Measurements from ENCODE around the gene BGN. TPM values are rescaled to one million over a fixed set of nuclear protein-coding genes. Genes with fewer than 3 reads are reported as not detected.
A peak's percentile ranks its signal among the peaks of the same experiment; 100 is the strongest.

BGN gene
- total and polyA plus RNA-seq, 4 experiments from 2014 or later = not detected

GRCh38 chrX:153514259-153514658, 19.5 kb downstream of the BGN start:
- H3K27ac Mint-ChIP-seq = no peak overlapping the region
- ChIA-PET CTCF (ENCODE audit: partially characterized antibody) (no interaction called here), POLR2A (ENCODE audit: partially characterized antibody) (no interaction called here)
- H3K36me3 Mint-ChIP-seq = no peaks in the 10 kb centered on the region
- no peaks in the 10 kb centered on the region for H3K9me3 Mint-ChIP-seq
- intact Hi-C loops (cut with micrococcal nuclease) = no loop called here
- no peak for DNase-seq
- Histone ChIP-seq H3K27me3 (ENCODE audit: insufficient read depth, low read length) (no peaks in the 10 kb centered on the region), H3K4me1 (ENCODE audit: insufficient read depth, low read length) (no peaks in the 10 kb centered on the region), H3K36me3 (ENCODE audit: insufficient read depth, low read length) (no peaks in the 10 kb centered on the region), H3K9me3 (ENCODE audit: control insufficient read depth in 1 of 2, low read length in 2 of 2) (no peaks in the 10 kb centered on the region), H3K27ac (ENCODE audit: low read depth, low read length) (no peak overlapping the region), H3K4me3 (ENCODE audit: low read length in 2 of 2) (no peak overlapping the region)
- H3K27me3 Mint-ChIP-seq = peaks cover 7 to 9% of the 10 kb centered on the region in 2 donors
- H3K4me3 Mint-ChIP-seq = no peak overlapping the region
- peaks cover 4 to 10% (median 7%) of the 10 kb centered on the region in 4 donors for H3K4me1 Mint-ChIP-seq

- intact Hi-C loops (cut with micrococcal nuclease) = no loop called here
Observed at GRCh38 chrX:153515435-153515834, 20.7 kb downstream of the BGN start.

GRCh38 chrX:153516073-153516472, 21.3 kb downstream of the BGN start:
- H3K27ac Mint-ChIP-seq = no peak overlapping the region
- peaks cover 9 to 10% of the 10 kb centered on the region in 2 donors for H3K27me3 Mint-ChIP-seq
- H3K4me1 ChIP-seq (ENCODE audit: insufficient read depth, low read length) = no peaks in the 10 kb centered on the region
- H3K4me1 Mint-ChIP-seq = peaks cover 4 to 10% (median 7%) of the 10 kb centered on the region in 4 donors
- CTCF ChIA-PET (ENCODE audit: partially characterized antibody) = interaction anchor here (1.9 kb wide), 1 partner anchor 8 kb away, joined by 6 read pairs; no protein-coding TSS in a partner anchor
- H3K4me3 ChIP-seq (ENCODE audit: low read length in 2 of 2) = no peak overlapping the region
- no peaks in the 10 kb centered on the region for H3K36me3 Mint-ChIP-seq
- no peak for DNase-seq
- no peak overlapping the region for H3K27ac ChIP-seq (ENCODE audit: low read depth, low read length)
- no peaks in the 10 kb centered on the region for H3K27me3 ChIP-seq (ENCODE audit: insufficient read depth, low read length)
- H3K9me3 ChIP-seq (ENCODE audit: control insufficient read depth in 1 of 2, low read length in 2 of 2) = no peaks in the 10 kb centered on the region
- POLR2A ChIA-PET (ENCODE audit: partially characterized antibody) = no interaction called here
- peak overlapping the region in 2 of 8 donors; percentile 14 to 20 for H3K4me3 Mint-ChIP-seq
- H3K36me3 ChIP-seq (ENCODE audit: insufficient read depth, low read length) = no peaks in the 10 kb centered on the region
- no peaks in the 10 kb centered on the region for H3K9me3 Mint-ChIP-seq
- intact Hi-C loops (cut with micrococcal nuclease) = no loop called here

More at GRCh38 chrX:153515435-153515834, 20.7 kb downstream of the BGN start:
- no peak overlapping the region for H3K27ac ChIP-seq (ENCODE audit: low read depth, low read length)
- H3K4me3 ChIP-seq (ENCODE audit: low read length in 2 of 2) = no peak overlapping the region
- Mint-ChIP-seq H3K27me3 (peaks cover 9 to 10% of the 10 kb centered on the region in 2 donors), H3K4me1 (peaks cover 4 to 10% (median 7%) of the 10 kb centered on the region in 4 donors), H3K36me3 (no peaks in the 10 kb centered on the region), H3K4me3 (no peak overlapping the region), H3K9me3 (no peaks in the 10 kb centered on the region), H3K27ac (no peak overlapping the region)
- H3K4me1 ChIP-seq (ENCODE audit: insufficient read depth, low read length) = no peaks in the 10 kb centered on the region
- no peak for DNase-seq
- ChIA-PET POLR2A (ENCODE audit: partially characterized antibody) (no interaction called here), CTCF (ENCODE audit: partially characterized antibody) (interaction anchor here (1.9 kb wide), 1 partner anchor 8 kb away, joined by 6 read pairs; no protein-coding TSS in a partner anchor)
- H3K36me3 ChIP-seq (ENCODE audit: insufficient read depth, low read length) = no peaks in the 10 kb centered on the region
- H3K27me3 ChIP-seq (ENCODE audit: insufficient read depth, low read length) = no peaks in the 10 kb centered on the region
- H3K9me3 ChIP-seq (ENCODE audit: control insufficient read depth in 1 of 2, low read length in 2 of 2) = no peaks in the 10 kb centered on the region

DNA sequence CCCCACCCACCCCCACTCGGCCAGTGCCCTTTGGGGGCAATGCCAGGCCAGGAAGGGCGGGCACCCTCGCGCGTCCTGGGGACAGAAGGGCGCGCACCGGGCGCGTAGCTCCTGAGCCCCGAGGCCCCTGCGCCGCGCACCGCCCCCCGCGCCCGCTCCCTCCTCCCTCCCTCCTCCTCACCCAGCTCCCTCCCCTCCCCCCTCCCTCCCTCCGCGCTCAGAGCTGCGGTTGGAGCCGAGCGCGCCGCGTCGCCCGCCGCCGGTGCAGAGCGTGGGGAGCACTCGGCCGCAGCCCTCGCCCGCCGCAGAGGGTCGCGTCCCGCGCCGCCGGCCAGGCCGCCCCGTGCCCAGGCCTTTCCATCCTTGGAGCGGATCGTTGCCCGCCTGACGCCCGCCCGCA, 22.6 kb downstream of the BGN start, which contains the start of gene ATP2B3:
ATP2B3 (plus strand) TSS at position 220 of the 400 bp plus-strand sequence. CDS start 18,606 bp downstream, outside the sequence.
- POLR2A ChIA-PET (ENCODE audit: partially characterized antibody) = no interaction called here
- Mint-ChIP-seq H3K36me3 (no peaks in the 10 kb centered on the region), H3K27me3 (peaks cover 9 to 10% of the 10 kb centered on the region in 2 donors), H3K9me3 (no peaks in the 10 kb centered on the region), H3K4me3 (peak within 1 kb of the TSS in 3 of 8 donors; percentile 7 to 45 (median 25)), H3K4me1 (peaks cover 4 to 10% (median 7%) of the 10 kb centered on the region in 4 donors), H3K27ac (no peak within 1 kb of the TSS)
- no peaks in the 10 kb centered on the region for H3K4me1 ChIP-seq (ENCODE audit: insufficient read depth, low read length)
- CTCF ChIA-PET (ENCODE audit: partially characterized antibody) = no interaction called here
- intact Hi-C loops (cut with micrococcal nuclease) = no loop called here
- H3K9me3 ChIP-seq (ENCODE audit: control insufficient read depth in 1 of 2, low read length in 2 of 2) = no peaks in the 10 kb centered on the region
- no peak within 1 kb of the TSS for H3K27ac ChIP-seq (ENCODE audit: low read depth, low read length)
- DNase-seq = no peak
- H3K4me3 ChIP-seq (ENCODE audit: low read length in 2 of 2) = no peak within 1 kb of the TSS
- H3K27me3 ChIP-seq (ENCODE audit: insufficient read depth, low read length) = no peaks in the 10 kb centered on the region
- no peaks in the 10 kb centered on the region for H3K36me3 ChIP-seq (ENCODE audit: insufficient read depth, low read length)

DNA sequence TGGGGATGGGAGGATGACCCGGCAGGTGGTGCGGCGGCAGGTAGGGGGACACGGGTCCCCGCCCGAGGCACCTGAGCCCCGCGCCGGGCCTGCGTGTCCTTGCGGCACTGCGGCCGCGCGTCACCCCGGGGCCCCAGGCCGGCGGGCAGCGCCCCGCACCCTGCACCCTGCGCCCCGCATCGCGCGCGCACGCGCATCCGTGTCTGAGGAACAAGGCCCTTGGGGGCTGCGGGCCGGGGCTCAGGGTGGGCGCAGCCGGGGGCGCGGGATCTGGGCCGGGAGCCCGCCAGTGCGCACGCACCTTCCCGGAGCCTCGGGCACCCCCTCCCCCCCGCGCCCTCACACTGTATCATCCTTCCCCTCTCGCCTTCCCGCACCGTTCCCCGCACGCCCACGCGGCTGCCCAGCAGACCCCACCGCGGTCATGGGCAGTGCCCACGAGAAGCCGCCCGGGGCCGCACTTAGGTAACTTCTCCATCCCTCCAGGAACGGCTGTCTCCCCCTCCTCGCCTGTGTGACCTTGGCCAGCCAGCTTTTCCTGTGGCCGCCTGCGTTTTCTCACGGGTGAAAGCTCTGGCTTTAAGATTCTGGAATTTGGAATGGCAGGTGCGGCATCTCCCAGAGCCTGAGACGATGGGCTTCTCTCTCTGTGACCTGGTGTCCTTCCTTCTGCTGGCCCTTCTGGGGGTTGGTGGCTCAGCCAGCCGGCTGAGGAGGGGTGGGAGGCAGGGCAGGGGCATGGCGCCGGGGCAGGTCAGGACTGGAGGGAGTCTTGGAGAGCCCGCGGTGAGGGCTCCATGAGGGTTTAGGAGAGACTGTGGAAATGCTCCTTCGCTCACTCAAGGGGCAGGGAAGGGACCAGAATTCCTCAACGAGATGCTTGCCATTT, 23.4 kb downstream of the BGN start:
- Histone ChIP-seq H3K27ac (ENCODE audit: low read depth, low read length) (no peak overlapping the region), H3K4me3 (ENCODE audit: low read length in 2 of 2) (no peak overlapping the region), H3K9me3 (ENCODE audit: control insufficient read depth in 1 of 2, low read length in 2 of 2) (no peaks in the 10 kb centered on the region), H3K27me3 (ENCODE audit: insufficient read depth, low read length) (no peaks in the 10 kb centered on the region), H3K36me3 (ENCODE audit: insufficient read depth, low read length) (no peaks in the 10 kb centered on the region), H3K4me1 (ENCODE audit: insufficient read depth, low read length) (no peaks in the 10 kb centered on the region)
- peak overlapping the region in 3 of 8 donors; percentile 7 to 45 (median 25) for H3K4me3 Mint-ChIP-seq
- POLR2A ChIA-PET (ENCODE audit: partially characterized antibody) = no interaction called here
- no peak for DNase-seq
- CTCF ChIA-PET (ENCODE audit: partially characterized antibody) = no interaction called here
- peaks cover 9 to 10% of the 10 kb centered on the region in 2 donors for H3K27me3 Mint-ChIP-seq
- H3K4me1 Mint-ChIP-seq = peaks cover 4 to 10% (median 7%) of the 10 kb centered on the region in 4 donors
- intact Hi-C loops (cut with micrococcal nuclease) = no loop called here
- H3K36me3 Mint-ChIP-seq = no peaks in the 10 kb centered on the region
- peaks cover 0 to 2% (median 0%) of the 10 kb centered on the region in 8 donors for H3K9me3 Mint-ChIP-seq
- no peak overlapping the region for H3K27ac Mint-ChIP-seq

- no peak overlapping the region for H3K4me3 ChIP-seq (ENCODE audit: low read length in 2 of 2)
- Mint-ChIP-seq H3K4me1 (peaks cover 4 to 10% (median 7%) of the 10 kb centered on the region in 4 donors), H3K27me3 (peaks cover 9 to 10% of the 10 kb centered on the region in 2 donors), H3K9me3 (peaks cover 0 to 2% (median 0%) of the 10 kb centered on the region in 8 donors), H3K27ac (no peak overlapping the region), H3K4me3 (no peak overlapping the region), H3K36me3 (no peaks in the 10 kb centered on the region)
- H3K4me1 ChIP-seq (ENCODE audit: insufficient read depth, low read length) = no peaks in the 10 kb centered on the region
- POLR2A ChIA-PET (ENCODE audit: partially characterized antibody) = no interaction called here
- H3K27me3 ChIP-seq (ENCODE audit: insufficient read depth, low read length) = no peaks in the 10 kb centered on the region
- intact Hi-C loops (cut with micrococcal nuclease) = no loop called here
- no peak for DNase-seq
- H3K27ac ChIP-seq (ENCODE audit: low read depth, low read length) = no peak overlapping the region
- CTCF ChIA-PET (ENCODE audit: partially characterized antibody) = no interaction called here
- H3K9me3 ChIP-seq (ENCODE audit: control insufficient read depth in 1 of 2, low read length in 2 of 2) = no peaks in the 10 kb centered on the region
- H3K36me3 ChIP-seq (ENCODE audit: insufficient read depth, low read length) = no peaks in the 10 kb centered on the region
Observed at GRCh38 chrX:153519569-153520286, 24.9 kb downstream of the BGN start.

DNA sequence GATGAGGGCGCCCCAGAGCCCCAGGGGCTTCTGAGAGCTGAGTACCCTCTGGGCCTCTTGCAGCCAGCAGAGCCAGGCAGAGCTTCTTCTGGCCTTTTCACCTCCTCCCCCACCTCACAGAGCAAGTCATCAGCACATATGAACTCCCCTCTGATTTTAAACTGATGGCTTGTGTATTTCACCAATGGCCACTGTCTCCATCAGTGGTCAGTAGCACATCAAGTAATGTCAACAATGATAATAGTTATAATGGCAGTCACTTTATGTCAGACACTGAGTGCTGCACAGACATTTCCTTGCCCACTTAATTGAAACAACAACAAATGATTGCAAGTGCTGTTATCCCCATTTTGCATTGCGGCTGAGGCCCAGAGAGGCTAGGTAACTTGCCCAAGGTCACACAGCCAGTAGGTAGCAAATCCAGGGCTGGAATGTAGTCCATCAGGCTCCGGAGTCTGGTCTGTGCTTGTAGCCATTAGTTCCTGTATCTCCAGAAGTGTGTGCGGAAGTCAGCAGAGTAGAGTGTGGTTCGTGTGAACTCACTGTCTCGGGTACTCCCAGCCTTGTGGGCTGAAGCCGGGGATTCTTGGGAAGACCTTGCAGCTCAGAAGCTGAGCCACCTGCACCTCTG, 25.6 kb downstream of the BGN start:
- intact Hi-C loops (cut with micrococcal nuclease) = no loop called here
- ChIA-PET CTCF (ENCODE audit: partially characterized antibody) (no interaction called here), POLR2A (ENCODE audit: partially characterized antibody) (no interaction called here)
- Histone ChIP-seq H3K9me3 (ENCODE audit: control insufficient read depth in 1 of 2, low read length in 2 of 2) (no peaks in the 10 kb centered on the region), H3K4me3 (ENCODE audit: low read length in 2 of 2) (no peak overlapping the region), H3K36me3 (ENCODE audit: insufficient read depth, low read length) (no peaks in the 10 kb centered on the region), H3K4me1 (ENCODE audit: insufficient read depth, low read length) (no peaks in the 10 kb centered on the region), H3K27ac (ENCODE audit: low read depth, low read length) (no peak overlapping the region), H3K27me3 (ENCODE audit: insufficient read depth, low read length) (no peaks in the 10 kb centered on the region)
- Mint-ChIP-seq H3K27ac (peak overlapping the region in 1 of 7 donors; percentile 23), H3K4me3 (no peak overlapping the region), H3K36me3 (no peaks in the 10 kb centered on the region), H3K9me3 (peaks cover 0 to 2% (median 0%) of the 10 kb centered on the region in 8 donors), H3K4me1 (peaks cover 4 to 10% (median 7%) of the 10 kb centered on the region in 4 donors), H3K27me3 (peaks cover 9 to 12% of the 10 kb centered on the region in 2 donors)
- no peak for DNase-seq

All from CD4-positive, alpha-beta memory T cell (primary cell).